Measurements from ENCODE around the gene ERCC1.

Gene ERCC1

GRCh38 chr19:45370410-45371204, 53.1 kb downstream of the ERCC1 start, which contains the start of gene ERCC2:
TSS of gene ERCC2 (minus strand) at chr19:45370573. CDS start at chr19:45370540, 33 bp downstream.
- peaks cover 21% of the 10 kb centered on the region for H3K36me3 ChIP-seq (ENCODE audit: insufficient read depth, low read depth, low read length)
- H3K4me3 ChIP-seq (ENCODE audit: low read length): peak within 1 kb of the TSS; percentile 87
- H3K9ac ChIP-seq (ENCODE audit: low read depth, low read length): peak within 1 kb of the TSS; percentile 86
- H3K27me3 ChIP-seq (ENCODE audit: insufficient read depth, low read length): no peaks in the 10 kb centered on the region
- no peaks in the 10 kb centered on the region for H3K9me3 ChIP-seq (ENCODE audit: insufficient read depth, low read depth, low read length)
- H3K4me1 ChIP-seq (ENCODE audit: insufficient read depth, low read length): no peaks in the 10 kb centered on the region
- no peak within 1 kb of the TSS for H3K27ac ChIP-seq (ENCODE audit: low read length)

- H3K4me1 ChIP-seq (ENCODE audit: insufficient read depth, low read length): no peaks in the 10 kb centered on the region
- no peaks in the 10 kb centered on the region for H3K27me3 ChIP-seq (ENCODE audit: insufficient read depth, low read length)
- no peak overlapping the region for H3K9ac ChIP-seq (ENCODE audit: low read depth, low read length)
- no peaks in the 10 kb centered on the region for H3K9me3 ChIP-seq (ENCODE audit: insufficient read depth, low read depth, low read length)
- H3K27ac ChIP-seq (ENCODE audit: low read length): no peak overlapping the region
- peaks cover 34% of the 10 kb centered on the region for H3K36me3 ChIP-seq (ENCODE audit: insufficient read depth, low read depth, low read length)
- 0 out of 2 replicates have a peak overlapping the region, but pooled peaks have one; percentile 16 for H3K4me3 ChIP-seq (ENCODE audit: low read length)
Measured at GRCh38 chr19:45368737-45369340, 54.9 kb downstream of the ERCC1 start.

- Histone ChIP-seq H3K36me3 (ENCODE audit: insufficient read depth, low read depth, low read length) (peaks cover 38% of the 10 kb centered on the region), H3K9me3 (ENCODE audit: insufficient read depth, low read depth, low read length) (no peaks in the 10 kb centered on the region), H3K4me1 (ENCODE audit: insufficient read depth, low read length) (no peaks in the 10 kb centered on the region), H3K4me3 (ENCODE audit: low read length) (no peak overlapping the region), H3K27ac (ENCODE audit: low read length) (no peak overlapping the region), H3K9ac (ENCODE audit: low read depth, low read length) (no peak overlapping the region), H3K27me3 (ENCODE audit: insufficient read depth, low read length) (no peaks in the 10 kb centered on the region)
Measured at GRCh38 chr19:45368127-45368526, 55.6 kb downstream of the ERCC1 start.

GRCh38 chr19:45364696-45365095, 59.0 kb downstream of the ERCC1 start:
- no peaks in the 10 kb centered on the region for H3K9me3 ChIP-seq (ENCODE audit: insufficient read depth, low read depth, low read length)
- H3K4me1 ChIP-seq (ENCODE audit: insufficient read depth, low read length): no peaks in the 10 kb centered on the region
- H3K4me3 ChIP-seq (ENCODE audit: low read length): no peak overlapping the region
- H3K27me3 ChIP-seq (ENCODE audit: insufficient read depth, low read length): no peaks in the 10 kb centered on the region
- no peak overlapping the region for H3K27ac ChIP-seq (ENCODE audit: low read length)
- no peak overlapping the region for H3K9ac ChIP-seq (ENCODE audit: low read depth, low read length)
- peaks cover 60% of the 10 kb centered on the region for H3K36me3 ChIP-seq (ENCODE audit: insufficient read depth, low read depth, low read length)

- H3K36me3 ChIP-seq (ENCODE audit: insufficient read depth, low read depth, low read length): peaks cover 66% of the 10 kb centered on the region
- no peaks in the 10 kb centered on the region for H3K4me1 ChIP-seq (ENCODE audit: insufficient read depth, low read length)
- H3K27ac ChIP-seq (ENCODE audit: low read length): no peak overlapping the region
- no peak overlapping the region for H3K4me3 ChIP-seq (ENCODE audit: low read length)
- no peaks in the 10 kb centered on the region for H3K9me3 ChIP-seq (ENCODE audit: insufficient read depth, low read depth, low read length)
- no peak overlapping the region for H3K9ac ChIP-seq (ENCODE audit: low read depth, low read length)
- H3K27me3 ChIP-seq (ENCODE audit: insufficient read depth, low read length): no peaks in the 10 kb centered on the region
Measured at GRCh38 chr19:45363861-45364459, 59.8 kb downstream of the ERCC1 start.

- no peak overlapping the region for H3K9ac ChIP-seq (ENCODE audit: low read depth, low read length)
- H3K36me3 ChIP-seq (ENCODE audit: insufficient read depth, low read depth, low read length): peaks cover 71% of the 10 kb centered on the region
- H3K27me3 ChIP-seq (ENCODE audit: insufficient read depth, low read length): no peaks in the 10 kb centered on the region
- no peak overlapping the region for H3K27ac ChIP-seq (ENCODE audit: low read length)
- H3K4me1 ChIP-seq (ENCODE audit: insufficient read depth, low read length): no peaks in the 10 kb centered on the region
- H3K9me3 ChIP-seq (ENCODE audit: insufficient read depth, low read depth, low read length): no peaks in the 10 kb centered on the region
- H3K4me3 ChIP-seq (ENCODE audit: low read length): no peak overlapping the region
Measured at GRCh38 chr19:45362291-45362690, 61.4 kb downstream of the ERCC1 start.

- H3K9me3 ChIP-seq (ENCODE audit: insufficient read depth, low read depth, low read length): no peaks in the 10 kb centered on the region
- peaks cover 78% of the 10 kb centered on the region for H3K36me3 ChIP-seq (ENCODE audit: insufficient read depth, low read depth, low read length)
- H3K4me3 ChIP-seq (ENCODE audit: low read length): no peak overlapping the region
- no peaks in the 10 kb centered on the region for H3K4me1 ChIP-seq (ENCODE audit: insufficient read depth, low read length)
- H3K9ac ChIP-seq (ENCODE audit: low read depth, low read length): no peak overlapping the region
- H3K27ac ChIP-seq (ENCODE audit: low read length): no peak overlapping the region
- no peaks in the 10 kb centered on the region for H3K27me3 ChIP-seq (ENCODE audit: insufficient read depth, low read length)
Measured at GRCh38 chr19:45361608-45362007, 62.1 kb downstream of the ERCC1 start.

- no peaks in the 10 kb centered on the region for H3K9me3 ChIP-seq (ENCODE audit: insufficient read depth, low read depth, low read length)
- H3K4me3 ChIP-seq (ENCODE audit: low read length): no peak overlapping the region
- H3K4me1 ChIP-seq (ENCODE audit: insufficient read depth, low read length): no peaks in the 10 kb centered on the region
- H3K9ac ChIP-seq (ENCODE audit: low read depth, low read length): no peak overlapping the region
- no peak overlapping the region for H3K27ac ChIP-seq (ENCODE audit: low read length)
- no peaks in the 10 kb centered on the region for H3K27me3 ChIP-seq (ENCODE audit: insufficient read depth, low read length)
- H3K36me3 ChIP-seq (ENCODE audit: insufficient read depth, low read depth, low read length): peaks cover 86% of the 10 kb centered on the region
Measured at GRCh38 chr19:45358213-45358792, 65.4 kb downstream of the ERCC1 start.

GRCh38 chr19:45357445-45357783, 66.3 kb downstream of the ERCC1 start:
- H3K27me3 ChIP-seq (ENCODE audit: insufficient read depth, low read length): no peaks in the 10 kb centered on the region
- no peak overlapping the region for H3K27ac ChIP-seq (ENCODE audit: low read length)
- no peaks in the 10 kb centered on the region for H3K9me3 ChIP-seq (ENCODE audit: insufficient read depth, low read depth, low read length)
- H3K9ac ChIP-seq (ENCODE audit: low read depth, low read length): no peak overlapping the region
- H3K4me3 ChIP-seq (ENCODE audit: low read length): no peak overlapping the region
- H3K4me1 ChIP-seq (ENCODE audit: insufficient read depth, low read length): no peaks in the 10 kb centered on the region
- H3K36me3 ChIP-seq (ENCODE audit: insufficient read depth, low read depth, low read length): peaks cover 85% of the 10 kb centered on the region

Data from iPS-20b (cell line).